ENCODE results near the gene ZSCAN25.
"Not testable (repeated sequence)": the region's sequence is repeated elsewhere in the genome, so short reads cannot be mapped to it uniquely, and the experiment has no call there.

Gene ZSCAN25

GRCh38 chr7:99616359-99617191 lies at the start of gene ZSCAN25:
TSS of gene ZSCAN25 (plus strand) at chr7:99616946. CDS start at chr7:99619607, 2,661 bp downstream.
- peak within 1 kb of the TSS; percentile 91 for H3K4me3 ChIP-seq (ENCODE audit: control insufficient read depth, low read depth, low read length)
- TF ChIP-seq, protein P1, sequence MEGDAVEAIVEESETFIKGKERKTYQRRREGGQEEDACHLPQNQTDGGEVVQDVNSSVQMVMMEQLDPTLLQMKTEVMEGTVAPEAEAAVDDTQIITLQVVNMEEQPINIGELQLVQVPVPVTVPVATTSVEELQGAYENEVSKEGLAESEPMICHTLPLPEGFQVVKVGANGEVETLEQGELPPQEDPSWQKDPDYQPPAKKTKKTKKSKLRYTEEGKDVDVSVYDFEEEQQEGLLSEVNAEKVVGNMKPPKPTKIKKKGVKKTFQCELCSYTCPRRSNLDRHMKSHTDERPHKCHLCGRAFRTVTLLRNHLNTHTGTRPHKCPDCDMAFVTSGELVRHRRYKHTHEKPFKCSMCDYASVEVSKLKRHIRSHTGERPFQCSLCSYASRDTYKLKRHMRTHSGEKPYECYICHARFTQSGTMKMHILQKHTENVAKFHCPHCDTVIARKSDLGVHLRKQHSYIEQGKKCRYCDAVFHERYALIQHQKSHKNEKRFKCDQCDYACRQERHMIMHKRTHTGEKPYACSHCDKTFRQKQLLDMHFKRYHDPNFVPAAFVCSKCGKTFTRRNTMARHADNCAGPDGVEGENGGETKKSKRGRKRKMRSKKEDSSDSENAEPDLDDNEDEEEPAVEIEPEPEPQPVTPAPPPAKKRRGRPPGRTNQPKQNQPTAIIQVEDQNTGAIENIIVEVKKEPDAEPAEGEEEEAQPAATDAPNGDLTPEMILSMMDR (conservative IDR thresholded peaks at IDR 0.05; ENCODE audit: control insufficient read depth, insufficient read depth, low read depth, low read length), result peak; percentile 40
- peak; percentile 91 for DNase-seq (ENCODE audit: low read depth)

GRCh38 chr7:99568770-99569169 lies 48.0 kb upstream of the ZSCAN25 start:
- H3K4me3 ChIP-seq (ENCODE audit: control insufficient read depth, low read depth, low read length); DNase-seq (ENCODE audit: low read depth): not testable (repeated sequence)

- TF ChIP-seq, protein P1 (conservative IDR thresholded peaks at IDR 0.05; ENCODE audit: control insufficient read depth, insufficient read depth, low read depth, low read length), result no peak
- no peak for DNase-seq (ENCODE audit: low read depth)
- no peak overlapping the region for H3K4me3 ChIP-seq (ENCODE audit: control insufficient read depth, low read depth, low read length)
Measured at GRCh38 chr7:99571768-99572167, 45.0 kb upstream of the ZSCAN25 start.

- TF ChIP-seq, protein P1 (conservative IDR thresholded peaks at IDR 0.05; ENCODE audit: control insufficient read depth, insufficient read depth, low read depth, low read length), result no peak
Measured at GRCh38 chr7:99573257-99573656, 43.5 kb upstream of the ZSCAN25 start.

DNA sequence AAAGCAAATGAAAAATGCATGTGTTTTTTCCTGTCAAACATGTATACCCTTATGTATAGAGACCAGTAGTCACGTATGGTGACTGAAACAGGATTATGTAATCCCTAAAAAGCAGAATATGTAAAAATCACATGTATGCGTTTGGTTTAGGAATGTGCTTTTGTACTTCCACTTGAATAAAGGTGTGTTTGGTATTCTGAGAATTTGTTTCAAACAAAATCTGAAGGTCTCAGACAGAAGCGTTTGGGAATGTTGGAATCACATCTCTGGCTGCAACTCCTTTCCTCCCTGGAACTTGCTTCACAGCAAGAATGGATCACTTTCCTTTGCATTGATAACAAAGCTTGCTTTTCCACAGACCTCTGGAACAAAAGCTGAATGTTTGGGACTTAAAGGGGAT lies 40.5 kb upstream of the ZSCAN25 start:
- TF ChIP-seq, protein P1 (conservative IDR thresholded peaks at IDR 0.05; ENCODE audit: control insufficient read depth, insufficient read depth, low read depth, low read length), result no peak
- no peak overlapping the region for H3K4me3 ChIP-seq (ENCODE audit: control insufficient read depth, low read depth, low read length)
- no peak for DNase-seq (ENCODE audit: low read depth)

More at GRCh38 chr7:99573257-99573656, 43.5 kb upstream of the ZSCAN25 start:
- no peak overlapping the region for H3K4me3 ChIP-seq (ENCODE audit: control insufficient read depth, low read depth, low read length)
- no peak for DNase-seq (ENCODE audit: low read depth)

DNA sequence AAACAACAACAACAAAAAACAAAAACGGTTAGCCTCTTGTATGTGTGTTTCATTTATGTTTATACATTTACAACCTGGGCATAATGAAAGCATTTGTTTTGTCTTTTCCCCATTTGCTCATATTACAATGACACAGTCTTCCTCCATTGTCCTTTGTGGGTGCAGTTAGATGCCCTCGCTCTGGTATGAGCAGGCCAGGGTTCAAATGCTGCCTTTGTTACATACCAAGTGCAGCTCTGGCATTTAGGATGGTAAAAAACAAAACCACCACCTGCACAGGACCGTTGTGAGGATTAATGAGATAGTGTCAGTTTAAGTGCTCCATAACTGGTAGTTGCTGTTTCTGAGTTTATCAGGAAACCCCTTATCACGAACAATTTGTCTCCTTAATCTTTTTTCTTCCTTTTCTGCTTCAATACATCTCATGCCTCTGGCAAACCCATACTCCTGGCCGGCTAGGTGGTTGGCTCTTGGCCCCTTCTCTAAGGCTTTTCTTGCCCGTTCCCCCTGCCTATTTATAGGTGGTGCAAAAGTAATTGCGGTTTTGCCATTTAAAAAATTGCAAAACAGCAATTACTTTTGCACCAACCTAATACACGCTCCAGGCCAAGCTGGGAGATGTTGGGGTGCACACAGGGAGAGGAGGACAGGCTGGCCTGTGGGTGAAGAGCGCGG lies 37.3 kb upstream of the ZSCAN25 start:
- DNase-seq (ENCODE audit: low read depth), result no peak
- peak overlapping the region; percentile 57 for H3K4me3 ChIP-seq (ENCODE audit: control insufficient read depth, low read depth, low read length)
- TF ChIP-seq, protein P1 (conservative IDR thresholded peaks at IDR 0.05; ENCODE audit: control insufficient read depth, insufficient read depth, low read depth, low read length), result no peak
